Measurements from ENCODE around the gene DLX1. TPM values are rescaled to one million over a fixed set of nuclear protein-coding genes. Genes with fewer than 3 reads are reported as not detected.
"Not testable (repeated sequence)": the region's sequence is repeated elsewhere in the genome, so short reads cannot be mapped to it uniquely, and the experiment has no call there.

DLX1 gene
- total RNA-seq, 3 donors from 2014 or later: not detected

- Mint-ChIP-seq H3K9me3 (peaks cover 5% of the 10 kb centered on the region), H3K36me3 (ENCODE audit: insufficient read depth) (no peaks in the 10 kb centered on the region), H3K4me1 (ENCODE audit: low read depth) (no peaks in the 10 kb centered on the region), H3K4me3 (no peak overlapping the region), H3K27me3 (ENCODE audit: low read depth) (no peaks in the 10 kb centered on the region)
- ATAC-seq (no peak), DNase-seq (no peak)
Observed at GRCh38 chr2:172128484-172128883, 43.2 kb downstream of the DLX1 start.

DNA sequence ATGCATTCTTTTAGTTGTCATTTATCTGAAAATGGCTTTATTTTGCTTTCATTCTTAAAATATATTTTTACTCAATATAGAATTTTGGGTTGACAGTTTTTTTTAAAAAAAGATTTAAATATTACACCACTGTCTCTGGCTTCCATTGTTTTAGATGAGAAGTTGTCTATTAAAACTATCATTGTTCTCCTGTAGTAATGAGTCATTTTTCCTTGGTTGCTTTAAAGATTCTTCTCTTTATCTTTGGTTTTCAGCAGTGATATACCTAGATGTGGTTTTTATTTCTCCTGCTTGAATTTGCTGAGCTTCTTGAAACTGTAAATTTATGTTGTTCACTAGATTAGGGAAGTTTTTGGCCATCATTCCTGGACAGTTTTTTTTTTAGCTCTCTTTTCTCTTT lies 44.1 kb downstream of the DLX1 start:
- Mint-ChIP-seq H3K36me3 (ENCODE audit: insufficient read depth) (no peaks in the 10 kb centered on the region), H3K9me3 (peaks cover 5% of the 10 kb centered on the region), H3K4me1 (ENCODE audit: low read depth) (no peaks in the 10 kb centered on the region), H3K27me3 (ENCODE audit: low read depth) (no peaks in the 10 kb centered on the region), H3K4me3 (no peak overlapping the region)
- ATAC-seq (no peak), DNase-seq (no peak)

DNA sequence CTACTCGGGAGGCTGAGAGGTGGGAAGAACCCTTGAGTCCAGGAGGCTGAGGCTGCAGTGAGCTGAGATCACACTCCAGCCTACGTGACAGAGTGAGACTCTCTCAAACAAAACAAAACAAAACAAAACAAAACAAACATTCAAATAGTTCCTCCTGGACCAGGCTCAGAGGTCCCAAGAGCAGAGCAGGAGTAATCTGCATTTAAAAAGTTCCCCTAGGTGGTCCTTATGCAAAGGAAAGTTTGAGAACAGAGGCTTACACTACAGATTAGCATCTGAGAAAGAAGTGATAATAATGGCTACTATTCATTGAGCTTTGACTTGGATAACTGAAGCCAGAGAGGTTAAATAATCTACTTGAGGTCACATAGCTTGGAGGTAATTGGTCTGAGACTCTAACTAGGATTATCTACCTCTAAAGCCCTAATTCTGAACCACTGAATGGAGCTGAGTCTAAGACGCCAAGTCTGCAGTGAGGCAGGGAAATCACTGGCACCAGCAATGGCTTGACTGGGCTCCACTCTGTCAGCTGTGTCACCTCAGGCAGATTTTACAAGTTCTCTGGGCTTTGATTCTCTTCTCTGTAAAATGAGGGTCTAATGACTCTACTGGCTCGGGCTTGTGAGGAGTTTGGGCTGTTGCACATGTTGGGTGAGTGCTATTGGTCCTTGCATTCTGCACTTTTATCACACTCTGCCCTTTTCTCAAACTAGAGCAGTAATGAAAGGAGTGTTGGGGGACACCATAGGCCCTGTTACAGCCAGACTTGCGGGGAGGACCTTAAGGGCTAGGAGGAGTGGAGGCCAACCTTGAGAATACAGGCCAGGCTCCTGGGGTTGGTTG lies 46.6 kb downstream of the DLX1 start:
- peaks cover 5% of the 10 kb centered on the region for H3K9me3 Mint-ChIP-seq

DNA sequence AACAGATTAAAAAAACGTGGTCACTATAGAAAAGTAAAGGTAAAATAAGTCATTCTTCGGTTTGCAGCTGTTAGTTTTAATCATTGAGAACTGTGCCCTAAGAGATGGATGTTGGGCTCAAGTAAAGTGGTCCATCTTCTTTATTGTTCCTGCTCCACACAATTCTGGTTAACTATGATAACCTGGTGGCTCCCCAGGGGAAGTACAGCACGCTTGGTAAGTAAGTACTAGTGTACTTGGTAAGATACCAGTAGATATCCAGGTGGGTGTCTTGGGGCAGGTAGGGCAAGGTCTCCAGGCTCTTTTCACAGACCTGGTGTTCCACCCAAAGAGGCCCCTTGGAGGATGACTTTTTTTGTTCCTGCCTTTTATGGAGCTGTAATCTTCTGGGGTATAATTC lies 49.0 kb downstream of the DLX1 start:
- Mint-ChIP-seq H3K27me3 (ENCODE audit: low read depth) (peaks cover 6% of the 10 kb centered on the region), H3K4me1 (ENCODE audit: low read depth) (no peaks in the 10 kb centered on the region), H3K9me3 (peaks cover 5% of the 10 kb centered on the region), H3K36me3 (ENCODE audit: insufficient read depth) (no peaks in the 10 kb centered on the region), H3K4me3 (no peak overlapping the region)
- ATAC-seq (no peak), DNase-seq (no peak)

More for the DNA sequence above, 46.6 kb downstream of the DLX1 start:
- Mint-ChIP-seq H3K4me1 (ENCODE audit: low read depth) (no peaks in the 10 kb centered on the region), H3K36me3 (ENCODE audit: insufficient read depth) (no peaks in the 10 kb centered on the region), H3K4me3 (no peak overlapping the region), H3K27me3 (ENCODE audit: low read depth) (no peaks in the 10 kb centered on the region)
- ATAC-seq: no peak
- DNase-seq: no peak

DNA sequence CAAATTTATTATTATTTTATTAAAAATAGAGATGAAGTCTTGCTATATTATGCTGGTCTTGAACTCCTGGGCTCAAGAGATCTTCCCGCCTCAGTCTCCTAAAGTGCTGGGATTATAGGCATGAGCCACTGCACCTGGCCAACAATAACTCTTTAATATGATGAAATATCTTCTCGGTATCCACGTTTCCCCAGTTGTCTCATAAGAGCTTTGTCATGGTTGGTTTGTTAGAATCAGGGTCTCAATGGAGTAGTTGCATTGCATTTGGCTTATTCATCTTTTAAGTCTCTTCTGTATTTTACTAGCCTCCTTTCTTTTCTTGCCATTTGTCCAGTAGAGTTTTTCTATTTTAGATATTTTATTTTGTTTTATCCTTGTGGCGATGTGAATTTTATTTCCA lies 50.1 kb downstream of the DLX1 start:
- Mint-ChIP-seq H3K4me1 (ENCODE audit: low read depth) (no peaks in the 10 kb centered on the region), H3K36me3 (ENCODE audit: insufficient read depth) (no peaks in the 10 kb centered on the region), H3K27me3 (ENCODE audit: low read depth) (peaks cover 6% of the 10 kb centered on the region), H3K4me3 (no peak overlapping the region), H3K9me3 (no peaks in the 10 kb centered on the region)
- DNase-seq (no peak), ATAC-seq (no peak)

GRCh38 chr2:172137109-172137508 lies 51.8 kb downstream of the DLX1 start:
- no peak for ATAC-seq
- Mint-ChIP-seq H3K27me3 (ENCODE audit: low read depth) (peaks cover 6% of the 10 kb centered on the region), H3K4me3 (no peak overlapping the region), H3K9me3 (no peaks in the 10 kb centered on the region), H3K36me3 (ENCODE audit: insufficient read depth) (no peaks in the 10 kb centered on the region), H3K4me1 (ENCODE audit: low read depth) (no peaks in the 10 kb centered on the region)
- no peak for DNase-seq

GRCh38 chr2:172137943-172138342 lies 52.6 kb downstream of the DLX1 start:
- H3K4me1 Mint-ChIP-seq (ENCODE audit: low read depth): no peaks in the 10 kb centered on the region
- peaks cover 6% of the 10 kb centered on the region for H3K27me3 Mint-ChIP-seq (ENCODE audit: low read depth)
- no peaks in the 10 kb centered on the region for H3K36me3 Mint-ChIP-seq (ENCODE audit: insufficient read depth)
- H3K4me3 Mint-ChIP-seq: no peak overlapping the region
- DNase-seq: no peak
- no peaks in the 10 kb centered on the region for H3K9me3 Mint-ChIP-seq
- no peak for ATAC-seq

GRCh38 chr2:172138727-172139126 lies 53.4 kb downstream of the DLX1 start:
- not testable (repeated sequence) for ATAC-seq; H3K4me3 Mint-ChIP-seq; DNase-seq; H3K27me3 Mint-ChIP-seq (ENCODE audit: low read depth); H3K4me1 Mint-ChIP-seq (ENCODE audit: low read depth); H3K36me3 Mint-ChIP-seq (ENCODE audit: insufficient read depth); H3K9me3 Mint-ChIP-seq

Other genes with a start within 250 kb of the DLX1 start
- 10 to 100 TPM; 22.5 to 27.6 (median 26.3) TPM for gene SLC25A12, start 191.3 kb upstream of the DLX1 start, total RNA-seq
- gene HAT1, start 163.0 kb upstream of the DLX1 start, total RNA-seq: 10 to 100 TPM; 75.7 to 77.6 (median 76.6) TPM
- gene METAP1D, start 85.6 kb upstream of the DLX1 start, total RNA-seq: 1 to 10 TPM; 5.1 to 5.9 (median 5.1) TPM
- gene DLX2, start 17.4 kb downstream of the DLX1 start, total RNA-seq: not detected

Measured in activated T-cell treated with anti-CD3 and anti-CD28 coated beads, Interleukin-2, amount 50 U/mL, for 4 hours (primary cell).